Activated CD4-positive, alpha-beta T cell treated with anti-CD3 and anti-CD28 coated beads, Interleukin-2, Interleukin-6, amounts not matched to agents 100 ng/mL and 50 ng/mL, durations not matched to agents 16 hours and 8 hours (primary cell): Measurements from ENCODE around the gene SLC35F2.
"Not testable (repeated sequence)": the region's sequence is repeated elsewhere in the genome, so short reads cannot be mapped to it uniquely, and the experiment has no call there.

ENCODE experiments used
- DNase-seq: peaks from one replicate; pipeline ENCODE4 v3.0.0-alpha.2; 2020

The SLC35F2 gene

GRCh38 chr11:107785401-107785800 is 73.2 kb downstream of the SLC35F2 start:
- DNase-seq = peak; percentile 71

DNA sequence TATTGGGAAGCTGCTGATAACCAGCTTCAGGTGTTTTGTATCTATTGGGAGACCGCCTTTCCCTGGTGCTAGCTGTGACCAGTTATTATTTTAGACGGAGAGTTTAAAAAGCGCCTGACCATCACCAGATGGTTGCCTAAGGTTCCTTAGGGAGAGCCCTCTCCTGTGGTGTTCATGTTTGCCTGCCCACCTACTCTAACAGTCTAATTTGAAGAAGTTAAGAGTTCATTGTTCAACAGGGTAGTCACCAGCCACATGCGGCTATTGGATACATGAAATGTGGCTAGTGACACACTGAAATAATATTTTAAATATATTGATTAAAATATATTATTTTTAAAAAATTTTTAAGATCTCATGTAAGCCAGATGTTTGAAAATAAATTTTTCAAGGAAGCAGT is 75.5 kb downstream of the SLC35F2 start:
- DNase-seq = no peak

GRCh38 chr11:107780775-107781174 is 77.8 kb downstream of the SLC35F2 start:
- no peak for DNase-seq

GRCh38 chr11:107780136-107780535 is 78.5 kb downstream of the SLC35F2 start:
- no peak for DNase-seq

DNA sequence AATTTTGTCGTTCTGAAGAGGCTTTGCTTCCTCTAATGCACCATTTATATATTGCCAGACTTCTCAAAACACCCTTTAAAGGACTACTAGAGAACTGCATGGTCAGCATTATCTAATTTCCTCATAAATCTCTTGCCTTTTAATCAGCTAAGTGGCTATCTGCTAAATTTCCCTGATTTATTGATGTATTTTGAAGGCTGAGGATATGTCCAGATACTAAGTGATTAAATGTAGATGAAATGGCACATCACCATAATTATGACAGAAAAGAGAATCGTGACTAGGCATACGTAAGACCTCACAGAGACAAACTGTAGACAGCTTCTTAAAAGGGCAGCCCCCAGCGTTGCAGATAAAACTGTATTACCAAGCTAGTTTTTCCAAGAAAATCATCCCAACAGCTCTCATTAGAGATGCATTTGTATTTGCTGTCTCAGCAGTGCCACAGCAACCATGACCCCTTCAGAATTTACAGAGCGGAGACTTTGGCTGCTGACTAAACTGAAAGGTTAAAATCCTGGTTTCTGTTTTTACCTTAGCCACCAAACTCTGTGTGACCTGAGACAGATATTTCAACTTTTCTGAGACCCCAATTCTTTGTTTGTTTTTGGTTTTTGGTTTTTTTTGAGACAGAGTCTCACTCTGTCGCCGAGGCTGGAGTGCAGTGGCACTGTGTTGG is 79.6 kb downstream of the SLC35F2 start:
- DNase-seq = no peak

- no peak for DNase-seq
These were observed 81.5 kb downstream of the SLC35F2 start for GRCh38 chr11:107777110-107777509.

DNA sequence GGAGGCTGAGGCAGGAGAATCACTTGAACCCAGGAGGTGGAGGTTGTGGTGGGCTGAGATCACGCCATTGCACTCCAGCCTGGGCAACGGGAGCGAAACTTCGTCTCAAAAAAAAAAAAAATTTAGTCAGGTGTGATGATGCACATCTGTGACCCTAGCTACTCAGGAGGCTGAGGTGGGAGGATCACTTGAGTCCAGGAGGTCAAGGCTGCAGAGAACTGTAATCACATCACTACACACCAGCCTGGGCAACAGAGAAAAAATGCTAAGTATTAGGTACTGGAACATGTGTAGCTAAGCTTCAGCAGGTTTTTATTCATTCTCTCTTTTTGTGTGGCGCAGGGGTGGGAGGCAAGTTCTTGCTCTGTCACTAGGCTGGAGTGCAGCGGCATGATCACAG is 82.5 kb downstream of the SLC35F2 start:
- no peak for DNase-seq

DNA sequence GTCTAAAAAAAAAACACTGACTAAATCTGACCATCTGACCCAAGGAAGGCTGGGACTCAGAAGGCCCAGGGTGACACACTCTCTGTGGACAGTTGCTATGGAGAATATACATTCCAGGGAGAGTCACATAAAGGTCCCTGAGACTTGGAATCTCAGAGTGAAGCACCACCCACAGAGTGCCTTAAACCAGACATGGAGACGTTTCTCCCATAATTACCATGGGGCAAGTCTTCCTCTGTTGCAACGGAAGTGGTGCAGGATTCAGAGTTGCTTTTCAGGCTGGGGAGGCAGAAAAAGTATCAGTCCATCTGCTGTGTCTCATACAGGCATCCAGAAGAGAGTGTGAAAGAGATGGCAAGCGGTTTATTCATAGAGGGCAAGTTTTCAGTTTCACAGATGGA is 88.0 kb downstream of the SLC35F2 start:
- peak; percentile 25 for DNase-seq

- peak; percentile 50 for DNase-seq
These were observed 89.4 kb downstream of the SLC35F2 start for GRCh38 chr11:107769189-107769588.

DNA sequence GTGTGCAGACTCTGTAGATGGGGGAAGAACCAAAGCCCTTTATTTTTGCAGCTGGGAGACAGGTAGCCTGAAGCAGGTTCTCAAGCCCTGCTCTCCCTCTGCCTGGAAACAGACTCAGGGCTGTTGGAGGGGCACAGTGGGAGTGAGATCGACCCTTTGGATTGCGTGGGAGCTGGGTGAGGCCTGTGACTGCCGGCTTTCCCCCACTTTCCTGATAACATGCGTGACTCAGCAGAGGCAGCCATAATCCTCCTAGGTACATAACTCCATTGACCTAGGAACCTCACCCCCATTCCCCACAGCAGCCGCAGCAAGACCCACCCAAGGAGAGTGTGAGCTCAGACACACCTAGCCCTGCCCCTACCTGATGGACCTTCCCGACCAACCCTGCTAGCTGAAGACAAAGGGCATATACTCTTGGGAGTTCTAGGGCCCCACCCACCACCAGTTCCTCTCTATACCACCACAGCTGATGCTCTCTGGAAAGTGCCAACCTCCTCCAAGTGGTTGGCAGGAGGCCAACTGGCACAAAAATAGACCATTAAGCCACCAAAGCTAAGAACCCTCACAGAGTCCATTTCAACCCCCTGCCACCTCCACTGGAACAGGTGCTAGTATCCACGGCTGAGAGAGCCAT is 99.8 kb downstream of the SLC35F2 start:
- not testable (repeated sequence) for DNase-seq

- no peak for DNase-seq
These were observed 100.9 kb downstream of the SLC35F2 start for GRCh38 chr11:107757661-107758060.

GRCh38 chr11:107756553-107756952 is 102.0 kb downstream of the SLC35F2 start:
- no peak for DNase-seq

DNA sequence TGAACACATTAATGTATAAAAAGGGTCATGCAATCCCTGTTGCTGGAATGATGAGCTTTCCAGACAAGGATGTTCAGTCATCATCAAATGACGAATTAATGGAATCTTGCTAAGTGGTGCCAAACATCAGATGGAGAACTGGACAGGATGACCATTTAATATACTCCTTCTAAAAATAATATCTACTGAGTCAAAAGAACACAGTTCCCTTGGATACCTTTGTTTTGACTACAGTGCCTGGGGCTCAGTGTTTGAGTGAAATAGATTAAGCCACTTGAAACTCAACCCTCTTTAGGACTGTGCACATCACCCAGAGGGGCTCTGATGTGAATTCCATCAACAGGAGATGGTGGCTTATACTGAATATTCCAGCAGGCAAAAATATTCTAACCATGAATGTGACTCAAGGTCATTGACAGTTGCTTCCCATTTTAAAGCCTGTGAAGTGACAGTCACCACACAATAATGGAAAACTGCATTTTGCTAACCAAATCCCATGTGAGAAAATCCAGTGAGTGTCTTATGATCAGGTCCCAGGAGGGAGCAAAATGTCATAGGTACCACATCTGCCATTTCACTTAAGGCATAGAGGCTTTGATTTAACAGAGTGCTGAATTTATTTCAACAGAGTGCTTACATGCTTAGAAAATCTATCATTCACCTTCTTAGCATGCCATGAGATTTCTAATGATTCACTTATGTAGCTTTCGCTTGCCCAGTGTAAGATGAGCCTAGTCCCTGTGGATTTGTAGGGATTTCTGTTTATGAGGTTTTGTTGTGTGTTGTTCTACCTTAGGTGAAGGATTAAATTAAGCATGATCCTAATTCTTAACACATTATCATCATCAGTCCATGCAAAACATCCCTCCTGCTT is 105.4 kb downstream of the SLC35F2 start:
- DNase-seq = no peak

GRCh38 chr11:107752508-107752907 is 106.1 kb downstream of the SLC35F2 start:
- DNase-seq = no peak

GRCh38 chr11:107751082-107751481 is 107.5 kb downstream of the SLC35F2 start:
- no peak for DNase-seq

DNA sequence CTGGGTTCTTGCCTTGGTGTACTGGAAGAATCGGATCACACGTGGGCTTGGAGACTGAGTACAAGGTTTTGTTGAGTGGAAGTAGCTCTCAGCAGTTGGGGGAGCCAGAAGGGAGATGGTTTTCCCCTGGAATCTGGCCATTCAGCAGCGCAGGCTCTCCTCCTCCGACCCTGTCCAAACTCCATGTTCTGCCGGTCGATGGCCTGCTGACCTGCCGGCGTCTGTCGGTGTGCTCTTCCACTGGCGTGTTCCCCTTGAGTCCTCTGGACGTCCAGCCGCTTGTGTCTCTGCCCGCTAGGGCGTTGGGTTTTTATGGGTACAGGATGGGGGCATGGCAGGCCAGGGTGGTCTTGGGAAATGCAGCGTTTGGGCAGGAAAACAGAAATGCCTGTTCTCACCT is 108.3 kb downstream of the SLC35F2 start:
- no peak for DNase-seq

DNA sequence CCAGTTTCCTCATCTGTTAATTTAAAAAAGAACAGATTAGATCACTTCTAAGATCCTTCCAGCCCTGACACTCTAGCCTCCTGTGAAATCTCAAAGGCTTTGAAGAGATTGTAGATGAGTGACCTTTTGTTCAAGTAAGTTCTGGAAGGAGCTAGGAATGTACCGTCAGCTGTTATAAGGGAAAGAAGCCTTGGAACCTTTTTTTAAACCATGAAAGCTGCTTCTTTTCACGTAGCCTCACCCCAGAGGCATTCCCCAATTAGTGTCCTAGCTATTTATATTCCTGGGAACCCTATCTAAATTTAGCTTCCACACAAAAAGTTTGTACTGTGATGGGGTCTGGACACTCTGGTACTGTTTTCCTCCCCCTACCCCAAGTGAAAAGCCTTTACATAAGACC is 111.0 kb downstream of the SLC35F2 start:
- no peak for DNase-seq

DNA sequence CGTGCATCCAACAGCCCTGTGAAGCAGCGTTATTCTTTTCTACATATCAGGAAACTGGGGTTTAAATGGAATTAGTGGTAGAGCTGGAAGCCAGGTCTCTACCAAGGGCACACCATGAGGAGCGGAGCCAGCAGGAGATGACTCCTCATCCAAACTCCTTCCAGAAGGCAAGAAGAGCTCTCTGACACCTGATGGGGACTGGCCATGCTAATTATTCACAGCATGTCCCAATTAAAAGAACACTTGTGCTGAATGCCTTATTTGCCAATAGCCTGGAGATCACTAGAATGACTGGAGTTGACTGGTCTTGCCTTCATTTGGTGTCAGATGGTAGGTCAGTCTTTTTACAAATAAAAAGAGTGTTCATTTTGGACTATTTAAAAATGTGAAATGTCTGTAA is 113.9 kb downstream of the SLC35F2 start:
- no peak for DNase-seq

DNA sequence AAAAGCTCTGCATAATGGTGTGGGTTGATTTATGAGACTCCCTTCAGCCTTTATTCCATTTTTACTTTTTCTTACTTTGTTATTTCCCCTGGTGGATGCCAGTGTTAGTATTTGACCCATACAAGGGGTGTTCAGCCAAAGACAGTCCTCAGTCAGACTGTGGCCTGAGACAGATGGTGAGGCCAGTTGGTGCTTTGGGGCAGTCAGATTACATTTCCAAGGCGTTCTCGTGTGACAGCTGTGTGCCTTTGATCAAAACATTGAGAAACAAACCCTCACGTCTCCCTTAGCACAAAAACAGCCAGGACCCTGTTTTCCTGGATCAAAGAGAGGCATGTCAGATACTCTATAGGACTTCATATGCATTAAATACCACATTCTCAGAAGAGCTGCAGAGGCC is 115.4 kb downstream of the SLC35F2 start:
- DNase-seq = no peak

- DNase-seq = peak; percentile 40
These were observed 117.4 kb downstream of the SLC35F2 start for GRCh38 chr11:107741044-107741823.
